OCI-LY7 (cell line): ENCODE measurements around the gene HINT2. TPM values are rescaled to one million over a fixed set of nuclear protein-coding genes. Genes with fewer than 3 reads are reported as not detected.

Experiments used
- BruUV-seq: library from RNA; stranded (reverse); fragments of 400-500 nt; replicated peaks from 2 replicates; lab custom pipeline; 2021; lab: Mats Ljungman, UMichigan
- CTCF ChIA-PET: fragments of 300-600 bp; sonication (Branson Sonifier 250); formaldehyde crosslinking; loops from one replicate; lab custom pipeline; 2022; ENCODE audit warnings: antibody characterized with exemption; ENCODE audit not compliant: unreplicated experiment; lab: Charles Lee
- POLR2A ChIA-PET: fragments of 300-600 bp; sonication (Branson Sonifier 250); formaldehyde crosslinking; loops from one replicate; lab custom pipeline; 2022; ENCODE audit warnings: antibody characterized with exemption; lab: Charles Lee
- DNase-seq: peaks from one replicate; pipeline ENCODE4 v3.0.0-alpha.2; 2015; ENCODE audit warnings: low spot score
- H2AFZ ChIP-seq: fragments of 200-600 bp; sonication (generic), shearing (Covaris generic); 2 replicates; pipeline ENCODE4 v1.6.1; 2014; ENCODE audit warnings: mild to moderate bottlenecking, antibody characterized with exemption, low read length, moderate library complexity
- H3K27ac ChIP-seq: fragments of 200-600 bp; sonication (generic); 2 replicates; pipeline ENCODE4 v1.5.1; 2014; ENCODE audit warnings: mixed run types, low read depth, mild to moderate bottlenecking, moderate library complexity, low read length, inconsistent platforms; ENCODE audit not compliant: poor library complexity, severe bottlenecking
- H3K36me3 ChIP-seq: fragments of 200-600 bp; sonication (generic); 2 replicates; pipeline ENCODE4 v1.6.1; 2014; ENCODE audit warnings: mild to moderate bottlenecking, antibody characterized with exemption, low read length, moderate library complexity, mixed read lengths; ENCODE audit not compliant: insufficient read depth
- H3K4me1 ChIP-seq: fragments of 200-600 bp; sonication (generic); 2 replicates; pipeline ENCODE4 v1.5.1; 2014; ENCODE audit warnings: mild to moderate bottlenecking, low read length; ENCODE audit not compliant: insufficient read depth, poor library complexity, severe bottlenecking
- H3K4me2 ChIP-seq: fragments of 200-600 bp; sonication (generic); 2 replicates; pipeline ENCODE4 v1.6.1; 2014; ENCODE audit warnings: mild to moderate bottlenecking, low read length
- H3K4me3 ChIP-seq: fragments of 200-600 bp; sonication (generic); 2 replicates; pipeline ENCODE4 v1.5.1; 2014; ENCODE audit warnings: mild to moderate bottlenecking, low read depth, low read length; ENCODE audit not compliant: poor library complexity, severe bottlenecking
- H3K79me2 ChIP-seq: fragments of 200-600 bp; sonication (generic); 2 replicates; pipeline ENCODE4 v1.6.1; 2016; ENCODE audit warnings: low read depth, mild to moderate bottlenecking, low read length, moderate library complexity, mixed read lengths; ENCODE audit not compliant: insufficient read depth
- H3K9me2 ChIP-seq: fragments of 200-600 bp; sonication (generic); 2 replicates; pipeline ENCODE4 v1.6.1; 2016; ENCODE audit warnings: mild to moderate bottlenecking, low read length, mixed read lengths; ENCODE audit not compliant: insufficient read depth
- H3K9me3 ChIP-seq: fragments of 200-600 bp; sonication (generic); 2 replicates; pipeline ENCODE4 v1.6.1; 2014; ENCODE audit warnings: mild to moderate bottlenecking, mixed run types, low read length, mixed read lengths
- H4K20me1 ChIP-seq: fragments of 200-600 bp; sonication (generic); 2 replicates; pipeline ENCODE4 v1.6.1; 2014; ENCODE audit warnings: mild to moderate bottlenecking, antibody characterized with exemption, low read length, moderate library complexity, mixed read lengths; ENCODE audit not compliant: insufficient read depth
- CTCF ChIP-seq: fragments of 200-600 bp; sonication (generic); conservative IDR thresholded peaks from 2 replicates; pipeline ENCODE4 v1.5.1; 2014; ENCODE audit warnings: mild to moderate bottlenecking, antibody characterized with exemption, low read length, moderate library complexity, mixed read lengths
- EZH2phosphoT487 ChIP-seq: fragments of 200-600 bp; sonication (generic); IDR thresholded peaks from 2 replicates; pipeline ENCODE4 v1.6.1; 2018; ENCODE audit warnings: low read depth, borderline replicate concordance, mild to moderate bottlenecking, mixed run types, antibody characterized with exemption, low read length, moderate library complexity, mixed read lengths
- intact Hi-C: fragments of 100-400 bp; cut with micrococcal nuclease; formaldehyde crosslinking; loops from one replicate; pipeline ENCODE4 v1.10.0; 2022; ENCODE audit not compliant: unreplicated experiment
- total RNA-seq, 2 experiments: library from RNA; depleted of rRNA in 1 of 2; stranded (reverse); fragments of >200 nt in 1 of 2; shearing (Covaris generic) in 1 of 2; gene quantifications; 2 replicates each; pipeline ENCODE4 v1.2.3, GENCODE V29; 2014 to 2022

The HINT2 gene
- total RNA-seq, 2 experiments from 2014 or later = 82.5 to 84.5 TPM

GRCh38 chr9:35847792-35848572 lies 33.1 kb upstream of the HINT2 start:
- no peak overlapping the region for H3K4me3 ChIP-seq
- H3K79me2 ChIP-seq = no peaks in the 10 kb centered on the region
- no peaks in the 10 kb centered on the region for H3K9me3 ChIP-seq
- peaks cover 34% of the 10 kb centered on the region for H3K4me1 ChIP-seq
- ChIA-PET CTCF (interaction anchor here (1.3 kb wide), 1 partner anchor 35 kb away, joined by 4 read pairs; no protein-coding TSS in a partner anchor), POLR2A (interaction anchor here (0.6 kb wide), 1 partner anchor 129 kb away, joined by 3 read pairs; no protein-coding TSS in a partner anchor)
- intact Hi-C loops = no loop called here
- no peaks in the 10 kb centered on the region for H3K36me3 ChIP-seq
- H3K9me2 ChIP-seq = no peaks in the 10 kb centered on the region
- peak overlapping the region; percentile 6; the same call in 1 of the 2 replicates for H2AFZ ChIP-seq
- H3K4me2 ChIP-seq = peak overlapping the region; percentile 54
- no peaks in the 10 kb centered on the region for H4K20me1 ChIP-seq
- no TSS peak for BruUV-seq
- TF ChIP-seq CTCF = no peak
- no peak for TF ChIP-seq EZH2phosphoT487
- H3K27ac ChIP-seq = peak overlapping the region; percentile 34
- peak; percentile 62 for DNase-seq

DNA sequence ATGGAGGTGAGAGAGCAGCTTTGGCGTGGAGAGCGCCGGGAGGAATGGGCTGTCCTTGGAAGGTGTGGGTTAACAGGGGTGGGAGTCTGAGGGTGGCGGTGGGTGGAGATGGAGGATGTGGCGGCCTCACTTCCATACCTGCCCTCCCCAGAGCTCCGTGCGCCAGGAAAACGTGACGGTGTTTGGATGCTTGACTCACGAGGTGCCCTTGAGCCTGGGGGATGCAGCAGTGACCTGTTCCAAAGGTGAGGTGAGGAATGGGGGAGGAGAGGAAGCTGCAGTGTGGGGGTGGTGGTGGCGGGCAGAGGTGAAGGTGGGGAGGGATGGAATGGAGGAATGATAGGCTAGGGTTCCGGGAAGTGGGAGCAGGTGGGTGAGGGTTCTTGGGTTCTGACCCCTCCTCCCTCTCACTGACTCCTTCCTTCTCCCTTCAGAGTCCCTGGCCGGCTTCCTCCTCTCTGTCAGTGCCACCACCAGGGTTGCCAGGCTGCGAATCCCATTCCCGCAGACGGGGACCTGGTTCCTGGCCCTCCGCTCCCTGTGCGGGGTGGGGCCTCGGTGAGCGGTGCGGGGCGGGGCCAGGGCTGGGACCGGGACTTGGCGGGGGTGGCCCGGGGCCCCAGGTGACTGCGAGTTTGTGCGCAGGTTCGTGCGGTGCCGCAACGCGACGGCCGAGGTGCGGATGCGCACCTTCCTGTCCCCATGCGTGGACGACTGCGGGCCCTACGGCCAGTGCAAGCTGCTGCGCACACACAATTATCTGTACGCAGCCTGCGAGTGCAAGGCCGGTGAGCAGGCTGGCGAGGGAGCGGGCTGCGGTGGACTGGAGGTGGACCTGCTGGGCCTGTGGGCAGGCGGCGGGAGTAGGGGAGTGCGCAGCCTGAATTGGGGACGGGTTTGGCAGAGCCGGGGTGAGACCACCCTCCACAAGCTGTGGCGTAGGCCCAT lies 31.3 kb upstream of the HINT2 start:
- no peak overlapping the region for H3K27ac ChIP-seq
- no peaks in the 10 kb centered on the region for H3K36me3 ChIP-seq
- intact Hi-C loops = no loop called here
- POLR2A ChIA-PET = interaction anchor here (0.6 to 1.5 kb wide), 4 partner anchors 10 to 226 kb away, joined by 3 to 4 read pairs (median 4); no protein-coding TSS in a partner anchor
- no peaks in the 10 kb centered on the region for H3K9me3 ChIP-seq
- peak overlapping the region; percentile 50; the same call in 1 of the 2 replicates for H3K4me2 ChIP-seq
- no peak overlapping the region for H2AFZ ChIP-seq
- DNase-seq = no peak
- TF ChIP-seq EZH2phosphoT487 (no peak), CTCF (no peak)
- H3K9me2 ChIP-seq = no peaks in the 10 kb centered on the region
- no TSS peak for BruUV-seq
- H4K20me1 ChIP-seq = no peaks in the 10 kb centered on the region
- no peak overlapping the region for H3K4me3 ChIP-seq
- CTCF ChIA-PET = interaction anchor here (0.6 kb wide), 1 partner anchor 50 kb away, joined by 6 read pairs; no protein-coding TSS in a partner anchor
- H3K79me2 ChIP-seq = no peaks in the 10 kb centered on the region
- H3K4me1 ChIP-seq = peaks cover 39% of the 10 kb centered on the region
